Heart left ventricle (tissue), 13 donors: Measurements from ENCODE around the gene FBXW5.

Experiments
- CTCF ChIP-seq, 12 donors: fragments of 200-600 bp; sonication (generic) in 4 of 12; IDR thresholded peaks; one replicate each; pipeline versions ENCODE4 v1.5.0 to v1.8.0; 2018 to 2022; ENCODE audit warnings: antibody characterized with exemption in 12 of 12, mild to moderate bottlenecking in 5 of 12
- POLR2A ChIP-seq, 2 donors: fragments of 450-650 bp; IDR thresholded peaks; one replicate each; pipeline ENCODE4 v1.6.1; 2017; ENCODE audit warnings: antibody characterized with exemption in 2 of 2, mild to moderate bottlenecking in 2 of 2, moderate library complexity in 2 of 2
- donor health status: ischemic (EF 13 %, LVEDD 7.1; RV severe dilation, severe dysfunction).
- donor health status: DM: no; HTN: yes; CAD: no.
- donor health status: DM: no; HTN: no; CAD: no.
- donor health status: ischemic (EF 25% LVEDD 6.9; RV normal size, moderate dysfunction).
- donor health status: ischemic (EF 25% LVEDD 5.7; RV mildly dilated, moderate dysfunction).
- donor health status: ischemic (EF 35%, LVEDD 5.7; RV mildly dilated, moderate dysfunction).
- donor health status: nonischemic (EF 11% LVEDD 7.7; RV severe dilation, severe dysfunction).
- donor health status: DM: yes; HTN: yes; CAD: no.
- donor health status: PGD.
- donor health status: ischemic (EF 29% LVEDD 5.4; RV normal size, mild dysfunction).
- donor health status: nonischemic (EF 23%, LVEDD 6.1; RV moderate dilation, normal function).

- TF ChIP-seq POLR2A (IDR thresholded peaks at IDR 0.05), result no peak
- TF ChIP-seq CTCF (IDR thresholded peaks at IDR 0.05), result no peak
These were observed 27.8 kb upstream of the FBXW5 start for GRCh38 chr9:136972335-136972734.
